Peyer's patch (tissue), 4 donors: Measurements from ENCODE around the gene NHERF1.

ENCODE experiments used
- CTCF ChIP-seq, 6 experiments: fragments of 450-650 bp in 4 of 6; fragments of 200-600 bp in 2 of 6; sonication (generic) in 1 of 6; IDR thresholded peaks; one replicate each; pipeline ENCODE4 v1.5.1; 2017 to 2019; ENCODE audit warnings: antibody characterized with exemption in 6 of 6, mild to moderate bottlenecking in 3 of 6, moderate library complexity in 1 of 6
- POLR2A ChIP-seq, 2 donors: fragments of 450-650 bp; IDR thresholded peaks; one replicate each; pipeline ENCODE4 v1.5.1; 2017; ENCODE audit warnings: antibody characterized with exemption in 2 of 2, mild to moderate bottlenecking in 2 of 2, moderate library complexity in 2 of 2

- no peak for TF ChIP-seq CTCF (IDR thresholded peaks at IDR 0.05)
- no peak for TF ChIP-seq POLR2A (IDR thresholded peaks at IDR 0.05)
Observed at GRCh38 chr17:74792586-74793105, 44.2 kb downstream of the NHERF1 start.
